NK-92 (cell line): ENCODE data around the gene MUC4.

Experiments used
- DNase-seq: peaks from one replicate; lab custom pipeline; 2025; ENCODE audit not compliant: unreplicated experiment; lab: John Stamatoyannopoulos, UW

Gene MUC4

DNA sequence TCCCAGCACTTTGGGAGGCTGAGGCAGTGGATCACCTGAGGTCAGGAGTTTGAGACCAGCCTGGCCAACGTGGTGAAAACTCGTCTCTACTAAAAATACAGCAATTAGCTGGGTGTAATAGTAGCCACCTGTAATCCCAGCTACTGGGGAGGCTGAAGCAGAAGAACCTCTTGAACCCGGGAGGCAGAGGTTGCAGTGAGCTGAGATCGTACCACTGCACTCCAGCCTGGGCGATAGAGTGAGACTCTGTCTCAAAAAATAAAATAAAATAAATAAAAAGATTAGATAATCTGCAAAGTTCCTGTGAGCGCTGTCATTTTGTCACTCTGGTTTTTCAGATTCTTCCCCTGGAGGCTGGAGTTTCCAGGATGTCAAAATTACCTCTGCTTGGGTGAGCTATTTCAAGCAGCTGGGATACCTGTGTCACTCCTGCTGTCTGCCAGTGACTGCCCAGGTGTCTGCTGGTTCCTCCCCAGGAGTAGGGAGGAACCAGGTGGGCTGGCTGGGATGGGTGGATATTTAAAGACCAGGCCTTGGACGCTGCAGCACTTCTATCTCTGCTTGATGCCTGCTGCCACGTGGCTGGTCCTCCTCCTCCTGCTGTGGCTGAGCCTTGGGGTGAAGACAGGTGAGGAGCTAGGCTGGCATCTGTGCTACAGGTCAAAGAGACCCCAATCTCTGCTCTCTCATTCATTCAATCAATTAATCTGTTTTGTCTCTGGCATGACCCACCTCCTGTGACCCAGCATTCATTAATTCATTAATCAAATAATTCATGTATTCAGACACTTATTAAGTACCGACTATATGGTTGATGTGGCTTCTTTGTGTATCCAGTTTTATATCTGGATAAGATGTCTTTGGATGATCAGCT lies 110.5 kb downstream of the MUC4 start:
- DNase-seq = no peak

GRCh38 chr3:195700319-195700718 lies 111.4 kb downstream of the MUC4 start:
- DNase-seq = no peak

DNA sequence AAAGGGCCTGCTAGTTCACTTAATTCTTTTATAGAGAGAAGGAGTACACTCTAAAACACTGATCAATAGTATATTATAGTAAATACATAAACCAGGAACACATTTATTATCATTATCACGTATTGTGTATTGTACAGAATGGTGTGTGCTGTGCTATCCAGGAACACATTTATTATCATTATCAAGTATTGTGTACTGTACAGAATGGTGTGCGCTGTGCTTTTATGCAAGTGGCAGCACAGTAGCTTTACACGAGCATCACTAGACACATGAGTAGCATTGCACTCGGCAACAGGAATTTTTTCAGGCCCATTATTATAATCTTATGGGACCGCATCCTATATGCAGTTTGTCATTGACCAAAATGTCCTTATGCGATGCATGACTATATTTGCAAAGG lies 111.9 kb downstream of the MUC4 start:
- DNase-seq = no peak

- DNase-seq = no peak
Observed at GRCh38 chr3:195699388-195699771, 112.3 kb downstream of the MUC4 start.

DNA sequence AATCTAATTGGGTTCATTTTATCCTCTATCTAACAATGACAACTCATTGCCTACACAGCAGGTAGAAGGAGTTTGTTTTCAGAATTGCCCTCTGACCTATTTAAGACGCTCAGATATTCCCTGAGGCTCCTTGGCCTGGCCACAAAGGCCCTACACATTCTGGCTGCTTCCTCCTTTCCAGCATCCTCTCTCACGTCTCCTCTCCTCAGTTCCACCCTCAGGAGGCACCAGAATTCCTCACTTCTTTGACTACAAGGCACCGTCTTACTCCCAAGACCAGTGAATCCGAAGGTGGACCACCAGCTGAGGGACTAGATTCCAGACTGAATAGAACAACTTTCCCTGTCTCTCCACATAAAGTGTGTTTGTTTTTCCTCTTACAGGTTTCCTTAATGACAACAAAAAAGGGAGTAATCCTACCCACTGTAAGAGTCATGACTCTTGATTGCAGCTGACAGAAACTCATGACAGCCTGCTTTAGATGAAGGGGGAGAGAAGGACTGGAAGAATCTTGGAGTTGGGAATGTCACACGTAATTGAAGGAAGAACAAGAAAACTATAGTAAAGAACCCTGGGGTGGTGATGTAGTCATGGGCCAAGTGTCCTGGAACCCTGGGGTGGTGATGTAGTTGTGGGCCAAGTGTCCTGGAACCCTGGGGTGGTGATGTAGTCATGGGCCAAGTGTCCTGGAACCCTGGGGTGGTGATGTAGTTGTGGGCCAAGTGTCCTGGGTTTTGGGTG lies 112.9 kb downstream of the MUC4 start:
- no peak for DNase-seq

DNA sequence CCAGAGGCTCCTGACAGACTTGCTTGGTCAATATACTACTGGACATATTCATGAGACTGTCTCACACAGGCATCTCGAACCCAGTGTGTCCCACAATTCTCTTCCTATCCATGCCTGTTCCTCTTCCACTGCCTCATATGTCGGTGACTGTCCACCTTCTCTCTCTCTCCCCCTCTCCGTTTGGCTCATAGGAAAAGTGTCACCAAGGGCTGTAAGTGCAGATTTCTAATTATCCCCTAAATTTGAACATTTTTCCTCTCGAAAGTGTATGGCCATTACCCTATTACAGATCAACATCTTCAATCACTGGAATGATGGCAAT lies 113.4 kb downstream of the MUC4 start:
- DNase-seq = no peak

- DNase-seq = no peak
Observed at GRCh38 chr3:195697582-195698324, 114.0 kb downstream of the MUC4 start.
